Measurements from ENCODE around the gene MYCBP2.
"Not testable (repeated sequence)": the region's sequence is repeated elsewhere in the genome, so short reads cannot be mapped to it uniquely, and the experiment has no call there.

MYCBP2 gene

DNA sequence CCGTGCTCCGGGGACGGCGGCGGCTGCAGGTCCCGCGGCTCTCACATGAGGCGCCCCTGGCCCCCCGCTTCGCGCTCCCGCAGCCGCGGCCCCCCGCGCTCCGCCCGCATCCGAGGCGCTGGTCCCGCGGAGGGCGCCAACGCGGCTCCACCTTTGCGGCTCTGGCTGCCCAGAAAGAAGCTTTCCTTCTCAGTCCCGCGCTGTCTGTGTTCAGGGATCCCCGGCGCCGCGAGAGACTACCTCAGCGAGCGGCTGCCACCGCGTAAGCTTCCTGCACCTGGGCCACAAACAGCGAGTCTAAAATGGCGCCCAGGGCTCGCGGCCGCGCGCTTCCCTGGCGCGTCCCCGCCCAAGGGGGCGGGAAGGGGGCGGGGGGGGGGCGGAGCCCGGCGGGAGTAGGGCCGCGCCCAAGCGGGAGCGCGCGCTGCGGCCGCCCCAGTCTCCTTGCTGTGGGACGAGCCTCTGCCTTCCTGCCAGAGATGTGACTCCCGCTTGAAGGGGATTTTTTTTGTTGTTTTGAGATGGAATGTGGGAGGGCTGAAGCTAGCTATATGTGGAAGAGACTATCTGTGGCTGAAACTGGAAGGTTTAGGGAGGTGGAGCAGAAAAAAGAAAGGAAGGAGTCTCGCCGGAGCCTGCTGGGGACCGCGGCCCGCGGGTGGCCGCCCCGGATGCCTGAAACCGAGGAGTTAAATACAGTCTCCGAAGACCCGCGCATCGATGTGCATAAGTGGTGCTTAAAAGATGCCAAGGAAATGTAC lies 299.9 kb downstream of the MYCBP2 start, which contains the start of gene FBXL3:
Gene FBXL3, minus strand, starts transcription at position 299 of the 761 bp plus-strand sequence. CDS start 5,299 bp downstream, outside the sequence.
- DNase-seq, result peak; percentile 36

DNA sequence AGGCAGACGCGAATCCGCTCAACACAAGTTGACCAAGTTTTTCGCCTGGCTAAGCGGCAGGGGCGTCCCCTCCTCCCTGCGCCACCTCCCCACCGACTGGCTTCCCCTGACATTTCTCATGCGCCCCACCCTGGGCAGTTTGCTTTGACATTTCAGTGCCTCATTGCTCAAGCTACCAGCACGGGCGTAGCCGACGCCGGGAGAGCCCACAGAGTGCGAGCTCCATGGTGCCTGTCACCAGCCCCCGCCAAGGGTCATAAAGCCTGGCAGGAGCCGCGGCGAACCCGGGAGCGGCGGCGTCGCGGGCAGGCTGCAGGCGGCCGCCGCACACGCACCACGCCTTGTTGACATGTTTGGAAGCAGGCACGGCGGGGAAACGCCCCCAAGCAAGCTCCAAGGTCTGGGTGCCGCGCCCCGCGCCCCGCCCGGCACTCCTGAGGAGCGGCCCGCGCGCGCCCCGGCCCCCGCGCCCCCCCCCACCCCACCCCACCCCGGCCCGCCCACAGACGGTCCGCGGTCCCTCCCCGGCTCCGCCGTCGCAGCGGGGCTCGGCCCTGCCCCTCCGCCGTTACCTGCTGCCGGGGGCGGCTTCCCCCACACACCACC lies 300.5 kb downstream of the MYCBP2 start:
- DNase-seq, result peak; percentile 13

DNA sequence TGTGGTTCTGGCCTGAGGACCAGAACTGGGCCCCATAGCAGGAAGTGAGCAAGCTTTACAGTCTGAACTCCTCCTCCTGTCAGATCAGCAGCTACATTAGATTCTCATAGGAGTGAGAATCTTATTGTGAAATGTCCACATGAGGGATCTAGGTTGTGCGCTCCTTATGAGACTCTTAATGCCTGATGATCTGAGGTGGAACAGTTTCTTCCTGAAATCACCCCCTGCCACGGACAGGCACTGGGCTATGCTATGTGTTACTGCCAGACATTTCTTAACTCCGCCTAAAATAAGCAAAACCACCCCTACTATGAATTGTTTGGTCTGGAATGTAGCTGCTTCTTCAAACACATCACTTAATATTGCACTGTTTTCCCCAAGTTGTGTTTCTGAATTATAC lies 304.6 kb downstream of the MYCBP2 start:
- DNase-seq, result no peak

DNA sequence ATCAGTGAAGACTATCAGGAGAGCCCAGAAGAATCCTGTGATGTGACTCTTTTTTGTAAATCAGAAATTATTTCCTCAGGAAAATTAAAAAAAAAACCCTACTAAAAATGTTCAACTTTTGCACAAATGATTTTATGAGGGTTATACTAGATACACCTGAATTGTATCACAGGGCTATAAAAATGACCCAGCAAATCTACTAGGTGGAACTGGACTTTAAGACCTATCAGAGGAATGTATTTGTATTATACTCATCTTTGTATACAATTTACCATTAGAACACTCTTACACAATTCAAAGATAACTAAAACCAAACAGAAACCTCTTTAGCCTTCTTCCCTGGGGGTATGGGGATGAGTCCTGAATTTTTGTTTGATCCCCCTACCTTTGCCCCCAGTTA lies 307.1 kb downstream of the MYCBP2 start:
- DNase-seq, result no peak

DNA sequence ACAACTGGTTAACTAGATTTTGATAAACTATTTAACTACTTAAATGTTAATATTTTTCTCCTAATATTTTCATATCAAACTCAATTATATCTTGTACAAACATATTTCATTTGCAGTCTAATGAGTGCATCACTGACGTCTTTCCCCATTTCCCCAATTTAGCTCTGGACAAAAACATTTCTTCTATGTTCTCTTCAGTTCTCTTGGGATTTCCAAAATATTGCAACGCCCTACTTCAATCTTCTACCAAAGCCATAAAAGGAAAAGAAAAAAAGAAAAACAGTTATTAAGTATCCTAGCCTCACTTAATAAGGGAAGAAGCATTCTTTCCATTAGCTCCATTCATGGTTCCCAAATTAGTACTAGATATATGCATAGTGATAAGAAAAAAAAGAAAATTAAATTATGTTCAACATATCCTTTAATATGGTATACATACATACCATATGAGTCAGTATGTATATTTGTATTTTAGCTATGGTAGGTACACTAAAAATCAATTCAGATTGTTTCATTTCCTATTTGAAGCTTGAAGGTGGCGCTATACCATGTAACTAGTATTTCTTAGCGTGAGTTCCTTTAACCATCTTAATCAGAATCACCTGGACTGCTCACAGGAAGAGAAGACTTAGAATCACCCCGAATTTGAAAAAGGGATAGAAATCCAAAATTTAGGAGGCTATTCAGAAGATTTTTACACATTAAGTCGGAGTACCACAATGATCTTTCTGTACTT lies 309.8 kb downstream of the MYCBP2 start:
- no peak for DNase-seq

DNA sequence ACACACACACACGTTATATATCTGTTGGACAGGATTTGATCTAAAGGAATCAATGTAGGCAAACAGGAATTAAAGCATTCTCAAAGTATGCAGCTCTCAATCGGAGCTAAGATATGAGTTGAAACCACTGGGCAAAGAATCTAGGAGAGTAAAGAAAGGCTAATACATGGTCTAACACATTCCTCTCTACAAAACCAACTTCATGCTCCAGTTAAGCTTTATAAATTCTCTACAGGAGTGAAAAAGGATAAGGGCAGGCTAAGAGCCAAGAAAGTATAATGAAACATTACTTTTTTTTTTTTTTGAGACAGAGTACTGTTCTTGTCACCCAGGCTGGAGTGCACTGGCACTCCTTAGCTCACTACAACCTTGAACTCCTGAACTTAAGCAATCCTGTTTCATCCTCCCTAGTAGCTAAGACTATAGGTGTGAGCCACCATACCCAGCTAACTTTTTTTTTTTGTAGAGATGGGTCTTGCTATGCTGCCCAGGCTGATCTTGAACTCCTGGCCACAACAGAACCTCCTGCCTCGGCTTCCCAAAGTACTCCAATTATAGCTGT lies 310.6 kb downstream of the MYCBP2 start:
- no peak for DNase-seq

DNA sequence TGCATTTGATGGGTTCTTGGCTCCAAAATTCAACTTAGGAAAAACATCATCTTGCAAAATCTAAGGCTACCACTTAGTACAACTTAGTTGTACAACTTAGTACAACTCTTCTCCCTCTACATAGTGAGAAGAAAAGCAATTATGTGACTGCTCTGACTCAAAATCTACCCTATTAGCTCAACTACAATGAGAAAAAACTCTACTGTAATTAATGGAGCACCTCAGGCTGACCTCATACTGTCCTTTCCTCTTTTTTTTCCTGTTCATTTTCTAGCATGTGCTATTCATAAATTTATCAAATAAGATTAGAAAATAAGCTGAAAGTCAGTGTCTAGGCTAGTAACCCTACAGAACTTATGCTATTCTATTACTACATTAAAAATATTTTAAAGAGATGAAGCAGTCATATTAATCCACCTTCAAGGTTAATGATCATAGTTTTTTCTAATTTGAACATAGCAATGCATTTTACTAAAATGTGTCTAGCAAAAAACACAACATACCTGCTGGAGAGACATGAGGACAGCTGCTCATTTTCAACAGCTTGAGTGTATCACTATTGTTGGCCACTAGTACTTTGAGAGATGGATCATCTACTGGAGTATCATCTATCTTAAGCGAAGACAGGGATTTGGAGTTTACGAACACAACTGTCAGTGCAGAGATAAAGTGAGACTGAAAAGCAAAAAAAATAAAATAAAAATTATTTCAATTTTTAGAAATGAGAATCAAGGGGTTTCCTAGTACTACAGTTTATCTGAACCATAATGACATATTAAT lies 311.8 kb downstream of the MYCBP2 start:
- no peak for DNase-seq

DNA sequence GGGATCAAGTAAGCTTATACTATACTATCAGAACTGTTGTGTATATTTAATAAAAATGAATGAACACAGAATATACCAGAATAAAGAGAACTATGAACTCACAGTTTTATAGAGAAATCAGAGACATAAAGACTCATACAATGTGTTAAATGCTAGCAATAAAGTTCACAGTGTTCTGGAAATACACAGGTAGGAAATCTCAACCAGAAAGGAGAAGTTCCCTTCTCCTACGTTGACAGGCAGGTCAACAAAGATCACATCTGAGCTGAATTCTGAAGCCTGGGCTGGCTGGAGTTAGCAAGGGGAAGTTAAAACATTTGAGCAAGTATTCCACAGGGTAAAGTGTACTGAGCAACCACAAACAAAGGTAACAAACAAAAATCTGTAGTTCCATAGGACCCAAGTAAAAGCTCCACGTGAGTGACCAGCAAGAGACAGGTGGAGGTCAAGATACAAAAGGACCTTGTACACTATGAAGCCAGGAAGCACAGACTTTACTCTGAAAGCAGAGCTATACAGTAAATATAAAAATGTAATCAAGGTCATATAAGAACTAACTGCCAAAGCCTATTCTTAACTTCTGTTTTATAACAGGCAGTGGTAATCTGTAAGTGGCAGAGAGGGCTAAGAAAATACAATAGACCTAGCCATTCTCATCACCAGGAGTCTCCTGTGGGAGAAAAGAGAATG lies 312.9 kb downstream of the MYCBP2 start:
- DNase-seq, result no peak

DNA sequence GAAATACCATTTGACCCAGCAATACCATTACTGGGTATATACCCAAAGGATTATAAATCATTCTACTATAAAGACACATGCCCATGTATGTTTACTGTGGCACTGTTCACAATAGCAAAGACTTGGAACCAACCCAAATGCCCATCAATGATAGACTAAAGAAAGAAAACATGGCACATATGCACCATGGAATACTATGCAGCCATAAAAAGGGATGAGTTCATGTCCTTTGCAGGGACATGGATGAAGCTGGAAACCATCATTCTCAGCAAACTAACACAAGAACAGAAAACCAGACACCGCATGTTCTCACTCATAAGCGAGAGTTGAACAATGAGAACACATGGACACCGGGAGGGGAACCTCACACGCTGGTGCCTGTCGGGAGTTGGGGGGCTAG lies 317.2 kb downstream of the MYCBP2 start:
- DNase-seq, result not testable (repeated sequence)

DNA sequence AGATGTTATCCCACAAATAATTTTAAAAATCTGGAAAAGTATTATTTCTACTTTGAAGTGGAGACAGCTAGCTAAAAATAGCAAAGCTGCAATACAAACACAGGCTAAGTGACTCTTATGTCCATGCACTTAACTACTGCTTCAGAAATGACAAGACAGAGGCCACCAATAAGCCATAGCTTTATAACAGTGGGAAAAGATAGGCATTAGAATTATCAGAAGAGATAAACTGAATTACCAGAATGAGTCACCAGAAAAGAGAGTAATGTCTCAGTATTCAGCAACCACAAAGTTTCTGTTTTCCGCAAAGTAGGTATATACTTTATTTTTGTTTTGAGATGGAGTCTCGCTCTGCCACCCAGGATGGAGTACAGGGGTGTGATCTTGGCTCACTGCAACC lies 317.9 kb downstream of the MYCBP2 start:
- DNase-seq, result no peak

DNA sequence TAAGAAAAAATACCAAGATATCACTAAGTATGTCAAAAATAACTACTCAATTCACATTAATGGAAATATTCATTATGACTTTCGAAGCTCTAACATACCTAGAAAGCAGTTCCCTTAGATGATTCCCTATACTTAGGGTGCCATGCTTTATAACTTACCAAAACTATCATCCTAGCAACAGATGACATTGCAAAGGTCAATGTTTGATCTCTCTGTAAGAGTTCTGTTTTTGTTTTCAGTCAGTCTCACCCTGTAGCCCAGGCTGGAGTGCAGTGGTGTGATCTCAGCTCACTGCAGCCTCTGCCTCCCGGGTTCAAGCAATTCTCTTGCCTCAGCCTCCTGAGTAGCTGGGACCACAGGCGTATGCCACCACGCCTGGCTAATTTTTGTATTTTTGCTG lies 318.6 kb downstream of the MYCBP2 start:
- DNase-seq, result not testable (repeated sequence)

DNA sequence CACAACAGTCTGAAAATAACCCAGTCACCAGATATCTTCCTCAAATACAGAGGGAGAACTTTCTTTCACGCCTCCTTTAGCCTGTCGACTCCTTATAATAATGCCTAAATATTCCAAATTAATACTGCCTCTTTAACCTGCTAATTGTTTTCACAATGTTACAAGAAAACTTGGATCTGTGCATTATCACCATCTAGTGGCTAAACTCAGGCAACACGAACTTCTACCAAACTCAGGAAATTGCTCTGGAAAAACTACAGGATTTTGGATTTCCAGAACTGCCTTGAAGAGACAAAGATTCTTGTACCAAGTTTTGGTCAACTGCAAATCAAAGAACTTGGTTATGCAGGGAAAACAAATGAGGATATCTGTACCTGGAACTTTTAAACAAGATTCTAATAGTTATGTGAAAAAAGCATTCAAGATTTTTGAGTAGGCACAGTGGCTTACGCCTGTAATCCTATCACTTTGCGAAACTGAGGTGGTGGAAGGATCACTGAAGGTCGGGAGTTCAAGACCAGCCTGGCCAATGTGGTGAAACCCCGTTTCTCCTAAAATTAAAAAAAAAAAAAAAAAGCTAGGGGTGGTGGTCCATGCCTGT lies 324.2 kb downstream of the MYCBP2 start:
- no peak for DNase-seq

DNA sequence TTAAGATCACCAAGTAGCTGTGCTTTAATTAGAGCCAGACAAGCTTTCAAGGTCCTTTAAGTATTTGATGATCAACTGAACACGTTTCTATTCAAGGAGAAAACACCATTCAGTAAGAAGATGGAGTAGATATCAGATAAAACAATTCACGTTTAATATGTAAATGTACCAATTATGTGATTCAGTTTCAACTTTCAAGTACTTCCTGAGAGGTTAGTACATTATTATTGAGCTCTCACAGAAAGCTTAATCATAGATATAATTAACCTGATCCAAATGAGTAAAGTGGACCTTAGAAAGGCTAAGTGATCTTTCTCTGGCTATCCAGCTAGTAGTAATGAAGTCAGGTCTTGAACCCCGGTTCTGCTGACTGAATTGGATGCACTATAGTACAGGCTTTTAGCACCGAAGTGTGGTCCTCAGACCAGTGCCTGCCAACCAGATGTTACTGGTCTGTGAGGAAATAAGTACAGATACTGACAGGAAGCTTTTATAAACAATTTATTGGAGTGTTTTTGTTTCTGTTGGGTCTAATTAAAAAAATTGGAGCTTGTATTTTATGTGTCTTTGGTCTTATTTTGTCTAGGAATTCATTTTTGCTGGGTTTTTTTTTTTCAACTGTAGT lies 324.8 kb downstream of the MYCBP2 start:
- no peak for DNase-seq

DNA sequence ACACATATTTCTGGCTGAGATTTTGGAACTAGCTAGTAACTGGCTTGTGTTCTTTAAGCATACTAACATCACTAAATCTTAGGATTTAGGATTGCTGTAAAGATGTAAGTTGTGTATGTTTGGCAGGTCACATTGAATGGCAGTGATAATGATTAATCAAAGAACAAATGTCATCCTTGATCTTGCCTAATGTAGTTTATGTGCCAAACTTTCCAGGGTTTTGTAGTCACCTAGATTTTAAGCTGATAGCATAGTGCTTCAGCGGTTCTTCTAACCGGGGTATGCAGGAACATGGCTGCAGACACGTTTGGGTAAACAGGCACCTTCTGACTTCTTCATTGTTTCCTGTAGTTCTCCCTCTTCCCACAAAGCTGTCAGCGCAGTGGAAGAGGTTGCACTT lies 325.4 kb downstream of the MYCBP2 start:
- DNase-seq, result no peak

DNA sequence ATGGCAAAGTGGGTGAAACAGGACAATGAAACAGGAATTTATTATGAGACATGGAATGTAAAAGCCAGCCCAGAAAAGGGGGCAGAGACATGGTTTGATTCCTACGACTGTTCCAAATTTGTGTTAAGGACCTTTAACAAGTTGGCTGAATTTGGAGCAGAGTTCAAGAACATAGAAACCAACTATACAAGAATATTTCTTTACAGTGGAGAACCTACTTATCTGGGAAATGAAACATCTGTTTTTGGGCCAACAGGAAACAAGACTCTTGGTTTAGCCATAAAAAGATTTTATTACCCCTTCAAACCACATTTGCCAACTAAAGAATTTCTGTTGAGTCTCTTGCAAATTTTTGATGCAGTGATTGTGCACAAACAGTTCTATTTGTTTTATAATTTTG lies 326.4 kb downstream of the MYCBP2 start:
- DNase-seq, result no peak

All from NCI-H774 (cell line).